Thoracic aorta (tissue), 2 donors: ENCODE results near the gene KPNA4. TPM values are rescaled to one million over a fixed set of nuclear protein-coding genes. Genes with fewer than 3 reads are reported as not detected.
"Not testable (repeated sequence)": the region's sequence is repeated elsewhere in the genome, so short reads cannot be mapped to it uniquely, and the experiment has no call there.

Experiments
- ATAC-seq: fragments of 150-250 bp; one replicate; pipeline ENCODE4 v1.8.0; 2017; ENCODE audit warnings: low read depth; ENCODE audit not compliant: insufficient number of reproducible peaks, low FRiP score
- DNase-seq: peaks from one replicate; pipeline ENCODE4 v3.0.0-alpha.2; 2020; ENCODE audit warnings: low spot score
- H3K27ac ChIP-seq, 2 donors: fragments of 200-600 bp; sonication (generic); 1 replicate in 1 of 2; 2 replicates in 1 of 2; pipeline ENCODE4 v1.5.1; 2016; ENCODE audit warnings: mild to moderate bottlenecking in 2 of 2, moderate library complexity in 2 of 2
- H3K27me3 ChIP-seq: fragments of 200-600 bp; sonication (generic); replicated peaks from 2 replicates; pipeline ENCODE4 v1.6.0; 2016; ENCODE audit warnings: mild to moderate bottlenecking; ENCODE audit not compliant: insufficient read depth
- H3K36me3 ChIP-seq: fragments of 200-600 bp; sonication (generic); one replicate; pipeline ENCODE4 v1.5.1; 2016
- H3K4me1 ChIP-seq, 2 donors: fragments of 200-600 bp; sonication (generic); 1 replicate in 1 of 2; 2 replicates in 1 of 2; pipeline versions ENCODE4 v1.5.1 to v1.6.0; 2016; ENCODE audit warnings: low read depth in 2 of 2, mild to moderate bottlenecking in 1 of 2; ENCODE audit not compliant: control insufficient read depth in 1 of 2
- H3K4me3 ChIP-seq: fragments of 200-600 bp; sonication (generic); 2 replicates; pipeline ENCODE4 v1.5.1; 2016; ENCODE audit warnings: mild to moderate bottlenecking
- H3K9me3 ChIP-seq: fragments of 200-600 bp; sonication (generic); 2 replicates; pipeline ENCODE4 v1.5.1; 2016
- CTCF ChIP-seq: fragments of 200-600 bp; sonication (generic); IDR thresholded peaks from one replicate; pipeline ENCODE4 v1.5.1; 2019; ENCODE audit warnings: antibody characterized with exemption
- total RNA-seq, 2 donors: library from RNA; depleted of rRNA; stranded (reverse); fragments of >200 nt; gene quantifications; one replicate each; pipeline versions ENCODE4 v1.1.0 to v1.2.3, GENCODE V29; 2016

Gene KPNA4
- total RNA-seq, 2 donors from 2014 or later, result 24.2 to 58.1 TPM

GRCh38 chr3:160607826-160608225, 42.5 kb upstream of the KPNA4 start:
- ATAC-seq (no peak), DNase-seq (no peak)
- no peaks in the 10 kb centered on the region for H3K27me3 ChIP-seq
- H3K4me3 ChIP-seq, result no peak overlapping the region
- no peak for TF ChIP-seq CTCF
- no peaks in the 10 kb centered on the region for H3K4me1 ChIP-seq
- no peaks in the 10 kb centered on the region for H3K36me3 ChIP-seq
- H3K27ac ChIP-seq, result no peak overlapping the region
- H3K9me3 ChIP-seq, result no peaks in the 10 kb centered on the region

GRCh38 chr3:160605315-160605714, 39.9 kb upstream of the KPNA4 start:
- ATAC-seq (no peak), DNase-seq (no peak)
- no peak overlapping the region for H3K27ac ChIP-seq
- no peaks in the 10 kb centered on the region for H3K9me3 ChIP-seq
- no peaks in the 10 kb centered on the region for H3K36me3 ChIP-seq
- no peak overlapping the region for H3K4me3 ChIP-seq
- H3K27me3 ChIP-seq, result no peaks in the 10 kb centered on the region
- TF ChIP-seq CTCF, result no peak
- no peaks in the 10 kb centered on the region for H3K4me1 ChIP-seq

- H3K27ac ChIP-seq, H3K4me1 ChIP-seq, H3K36me3 ChIP-seq, DNase-seq, H3K4me3 ChIP-seq, ATAC-seq, H3K9me3 ChIP-seq, H3K27me3 ChIP-seq: not testable (repeated sequence)
Measured at GRCh38 chr3:160603845-160604244, 38.5 kb upstream of the KPNA4 start.

GRCh38 chr3:160602259-160602658, 36.9 kb upstream of the KPNA4 start:
- DNase-seq (no peak), ATAC-seq (no peak)
- H3K27me3 ChIP-seq, result no peaks in the 10 kb centered on the region
- no peaks in the 10 kb centered on the region for H3K9me3 ChIP-seq
- TF ChIP-seq CTCF, result no peak
- H3K36me3 ChIP-seq, result no peaks in the 10 kb centered on the region
- H3K27ac ChIP-seq, result no peak overlapping the region
- H3K4me1 ChIP-seq, result no peaks in the 10 kb centered on the region
- no peak overlapping the region for H3K4me3 ChIP-seq

GRCh38 chr3:160601288-160601687, 35.9 kb upstream of the KPNA4 start:
- Histone ChIP-seq H3K4me3 (no peak overlapping the region), H3K9me3 (no peaks in the 10 kb centered on the region)
- no peak for DNase-seq

More at GRCh38 chr3:160601288-160601687, 35.9 kb upstream of the KPNA4 start:
- ATAC-seq, result no peak
- Histone ChIP-seq H3K36me3 (no peaks in the 10 kb centered on the region), H3K4me1 (no peaks in the 10 kb centered on the region), H3K27me3 (no peaks in the 10 kb centered on the region), H3K27ac (no peak overlapping the region)
- no peak for TF ChIP-seq CTCF
